Endothelial cell (in vitro differentiated cells): ENCODE data around the gene FAM118A. TPM values are rescaled to one million over a fixed set of nuclear protein-coding genes. Genes with fewer than 3 reads are reported as not detected.

Experiments used
- DNase-seq: peaks from one replicate; pipeline ENCODE4 v3.0.0; 2021; ENCODE audit warnings: low spot score
- H3K27ac Mint-ChIP-seq: one replicate; pipeline ENCODE4 v1.8.0; 2021; ENCODE audit warnings: mixed read lengths, inconsistent platforms; ENCODE audit not compliant: unreplicated experiment
- H3K27me3 Mint-ChIP-seq: one replicate; pipeline ENCODE4 v1.8.0; 2021; ENCODE audit warnings: mild to moderate bottlenecking, moderate library complexity, mixed read lengths, inconsistent platforms; ENCODE audit not compliant: unreplicated experiment
- H3K36me3 Mint-ChIP-seq: one replicate; pipeline ENCODE4 v1.8.0; 2021; ENCODE audit warnings: mild to moderate bottlenecking, low read depth, mixed read lengths, inconsistent platforms; ENCODE audit not compliant: unreplicated experiment
- H3K4me1 Mint-ChIP-seq: one replicate; pipeline ENCODE4 v1.8.0; 2021; ENCODE audit warnings: mild to moderate bottlenecking, mixed read lengths, inconsistent platforms; ENCODE audit not compliant: unreplicated experiment
- H3K4me3 Mint-ChIP-seq: one replicate; pipeline ENCODE4 v1.8.0; 2021; ENCODE audit warnings: mild to moderate bottlenecking, mixed read lengths, inconsistent platforms; ENCODE audit not compliant: unreplicated experiment
- H3K9me3 Mint-ChIP-seq: one replicate; pipeline ENCODE4 v1.8.0; 2021; ENCODE audit warnings: mixed read lengths, inconsistent platforms; ENCODE audit not compliant: unreplicated experiment
- CTCF ChIP-seq: fragments of 200-600 bp; sonication (generic); IDR thresholded peaks from one replicate; pipeline ENCODE4 v1.5.0; 2021; ENCODE audit warnings: antibody characterized with exemption; ENCODE audit not compliant: unreplicated experiment
- total RNA-seq: library from RNA; stranded (reverse); fragmentation: NEBNext Ultra II Directional; extraction: Animal tissue kit (Norgen Biotek cat#: 25700); gene quantifications from one replicate; pipeline ENCODE4 v1.2.1, GENCODE V29; 2021; ENCODE audit not compliant: unreplicated experiment

FAM118A gene
- total RNA-seq, 1 donor from 2014 or later: 26.6 TPM

DNA sequence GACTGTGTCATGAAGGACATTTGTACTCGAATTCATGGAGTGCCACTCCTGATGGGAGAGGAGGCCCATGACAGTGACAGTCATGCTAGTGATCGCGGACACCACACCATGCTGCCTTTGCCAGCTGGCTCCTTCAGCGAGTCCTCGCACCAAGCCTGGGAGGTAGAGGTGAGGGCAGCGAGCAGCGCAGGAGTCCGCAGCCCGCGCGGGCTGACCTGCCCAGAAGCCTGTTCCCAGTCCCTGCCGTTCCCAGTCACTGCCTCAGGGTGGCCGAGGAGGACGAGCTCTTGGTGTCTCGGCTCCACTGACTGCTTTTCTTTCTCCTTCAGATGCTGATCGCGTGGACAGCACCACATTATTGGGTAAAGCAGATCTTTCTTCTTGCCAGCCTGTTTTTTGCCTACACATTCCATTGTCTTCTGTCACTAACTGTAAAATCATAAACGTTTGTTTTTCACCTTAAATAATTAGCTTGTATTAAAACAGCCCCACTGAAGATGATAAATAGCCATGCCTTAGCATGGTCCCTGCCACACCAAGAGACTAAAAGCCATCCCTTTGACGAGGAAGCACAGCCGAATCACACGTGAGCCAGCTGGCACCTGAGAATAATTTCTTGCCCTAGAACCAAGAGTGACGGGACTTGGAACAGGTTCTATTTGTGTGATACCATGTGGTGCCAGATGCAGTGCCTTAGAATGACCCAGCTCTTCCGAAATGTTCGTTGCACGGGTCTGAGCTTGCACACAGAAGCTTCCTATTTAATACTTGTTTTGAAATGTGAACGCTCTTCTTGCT lies 25.5 kb downstream of the FAM118A start:
- H3K4me1 Mint-ChIP-seq: peaks cover 8% of the 10 kb centered on the region
- H3K36me3 Mint-ChIP-seq: peaks cover 24% of the 10 kb centered on the region
- peak; percentile 19 for DNase-seq
- no peak overlapping the region for H3K4me3 Mint-ChIP-seq
- no peak overlapping the region for H3K27ac Mint-ChIP-seq
- TF ChIP-seq CTCF: peak; percentile 8
- peaks cover 3% of the 10 kb centered on the region for H3K27me3 Mint-ChIP-seq
- no peaks in the 10 kb centered on the region for H3K9me3 Mint-ChIP-seq

GRCh38 chr22:45335854-45336522 lies 26.3 kb downstream of the FAM118A start:
- Mint-ChIP-seq H3K27me3 (peaks cover 3% of the 10 kb centered on the region), H3K4me3 (no peak overlapping the region), H3K9me3 (no peaks in the 10 kb centered on the region), H3K36me3 (peaks cover 20% of the 10 kb centered on the region), H3K4me1 (peaks cover 8% of the 10 kb centered on the region), H3K27ac (no peak overlapping the region)
- DNase-seq: no peak
- TF ChIP-seq CTCF: no peak

GRCh38 chr22:45336971-45337431 lies 27.3 kb downstream of the FAM118A start:
- Mint-ChIP-seq H3K27me3 (peaks cover 3% of the 10 kb centered on the region), H3K4me1 (peaks cover 8% of the 10 kb centered on the region), H3K9me3 (no peaks in the 10 kb centered on the region), H3K36me3 (peaks cover 19% of the 10 kb centered on the region), H3K27ac (peak overlapping the region; percentile 67), H3K4me3 (no peak overlapping the region)
- no peak for TF ChIP-seq CTCF
- DNase-seq: no peak

DNA sequence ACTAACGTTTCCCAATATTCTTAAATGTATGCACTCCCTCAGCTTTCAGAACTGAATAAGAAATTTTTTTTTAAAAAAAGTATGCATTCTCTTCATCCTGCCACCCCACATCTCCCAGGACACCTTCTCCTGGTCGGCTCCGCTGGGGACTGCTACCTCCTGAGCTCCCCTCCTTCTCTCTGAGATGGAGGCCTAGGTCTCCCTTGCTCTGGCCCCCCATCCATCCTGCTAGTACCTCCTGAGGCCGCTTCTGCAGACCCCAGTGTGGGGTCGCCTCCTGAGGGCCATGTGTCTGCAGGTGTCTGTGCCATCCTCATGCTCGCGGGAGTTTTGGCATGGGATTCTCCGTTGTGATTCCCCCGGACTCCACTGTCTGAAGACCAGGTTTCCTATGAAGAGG lies 27.8 kb downstream of the FAM118A start:
- Mint-ChIP-seq H3K27me3 (peaks cover 3% of the 10 kb centered on the region), H3K4me1 (peaks cover 8% of the 10 kb centered on the region), H3K9me3 (no peaks in the 10 kb centered on the region), H3K27ac (no peak overlapping the region), H3K36me3 (peaks cover 19% of the 10 kb centered on the region), H3K4me3 (no peak overlapping the region)
- TF ChIP-seq CTCF: no peak
- DNase-seq: no peak

GRCh38 chr22:45338795-45339194 lies 29.1 kb downstream of the FAM118A start:
- no peak for DNase-seq
- Mint-ChIP-seq H3K4me1 (peaks cover 8% of the 10 kb centered on the region), H3K36me3 (peaks cover 15% of the 10 kb centered on the region), H3K4me3 (no peak overlapping the region), H3K27ac (no peak overlapping the region), H3K27me3 (peaks cover 3% of the 10 kb centered on the region), H3K9me3 (no peaks in the 10 kb centered on the region)
- no peak for TF ChIP-seq CTCF
